Ascending aorta (tissue), 2 donors: Measurements from ENCODE around the gene EML4. TPM values are rescaled to one million over a fixed set of nuclear protein-coding genes. Genes with fewer than 3 reads are reported as not detected.

ENCODE experiments used
- DNase-seq, 2 donors: peaks; one replicate each; pipeline ENCODE4 v3.0.0-alpha.2; 2019; ENCODE audit warnings: low spot score in 2 of 2
- H3K27ac ChIP-seq, 2 donors: fragments of 200-600 bp; sonication (generic); one replicate each; pipeline ENCODE4 v1.5.1; 2016 to 2017; ENCODE audit warnings: mild to moderate bottlenecking in 1 of 2
- H3K27me3 ChIP-seq: fragments of 200-600 bp; sonication (generic); one replicate; pipeline ENCODE4 v1.5.1; 2017
- H3K36me3 ChIP-seq, 2 donors: fragments of 200-600 bp; sonication (generic); one replicate each; pipeline ENCODE4 v1.5.1; 2016
- H3K4me1 ChIP-seq, 2 donors: fragments of 200-600 bp; sonication (generic); one replicate each; pipeline ENCODE4 v1.5.1; 2016 to 2017; ENCODE audit warnings: mild to moderate bottlenecking in 1 of 2
- H3K4me3 ChIP-seq, 2 donors: fragments of 200-600 bp; sonication (generic); one replicate each; pipeline ENCODE4 v1.5.1; 2016 to 2017; ENCODE audit warnings: mild to moderate bottlenecking in 1 of 2
- H3K9me3 ChIP-seq, 2 donors: fragments of 200-600 bp; sonication (generic); one replicate each; pipeline ENCODE4 v1.5.1; 2016
- intact Hi-C: fragments of 100-400 bp; cut with DNase I; formaldehyde crosslinking; loops from one replicate; pipeline ENCODE4 v1.15.1; 2023
- total RNA-seq: library from RNA; depleted of rRNA; stranded (reverse); fragments of >200 nt; gene quantifications from one replicate; pipeline ENCODE4 v1.1.0, GENCODE V29; 2016
- TF ChIP-seq, protein P1 (sequence below), 3 experiments: fragments of 200-600 bp in 2 of 3; fragments of 450-650 bp in 1 of 3; sonication (generic) in 2 of 3; IDR thresholded peaks; one replicate each; pipeline ENCODE4 v1.5.1; 2016 to 2019; ENCODE audit warnings: antibody characterized with exemption in 3 of 3, mild to moderate bottlenecking in 1 of 3, moderate library complexity in 1 of 3

EML4 gene
- total RNA-seq, 1 donor from 2014 or later = 25.2 TPM

DNA sequence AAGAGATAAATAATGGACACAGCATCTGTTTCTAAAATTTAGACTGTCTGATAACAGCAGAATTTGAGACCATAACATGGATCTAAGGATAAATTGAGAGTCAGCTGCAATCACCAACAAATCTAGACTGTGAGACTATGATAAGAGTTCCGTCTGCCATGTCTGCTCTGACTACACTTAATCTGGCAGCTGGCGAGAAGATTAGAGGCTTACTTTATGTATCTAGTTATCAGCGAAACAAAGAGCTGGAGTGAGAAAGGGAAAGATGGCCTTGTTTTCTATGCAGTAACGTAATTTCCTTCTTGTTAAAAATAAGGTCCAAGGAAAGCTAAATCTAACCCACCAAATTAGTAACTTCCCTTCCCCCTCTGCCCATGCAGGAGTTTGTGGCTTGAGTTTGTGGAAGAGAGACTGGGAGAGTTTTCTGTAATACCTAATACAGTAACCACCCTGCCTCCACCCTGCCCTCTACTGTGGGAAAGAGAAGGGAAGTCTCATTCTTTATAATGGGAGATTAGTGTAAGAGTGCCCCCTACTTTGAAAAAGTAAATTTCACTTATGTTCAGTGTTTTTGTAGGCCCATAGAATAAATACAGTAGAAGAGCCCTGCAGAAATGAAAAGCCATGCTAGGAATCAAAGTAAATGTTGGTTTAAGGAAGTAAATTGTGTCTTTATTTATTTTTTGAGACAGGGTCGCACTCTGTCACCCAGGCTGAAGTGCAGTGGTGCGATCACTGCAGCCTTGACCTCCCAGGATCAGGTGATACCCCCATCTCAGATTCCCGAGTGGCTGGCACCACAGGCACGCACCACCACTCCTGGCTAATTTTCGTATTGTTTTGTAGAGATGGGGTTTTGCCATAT is 27.5 kb downstream of the EML4 start:
- H3K4me3 ChIP-seq = no peak overlapping the region
- no peaks in the 10 kb centered on the region for H3K27me3 ChIP-seq
- H3K4me1 ChIP-seq = peaks cover 0 to 15% of the 10 kb centered on the region in 2 donors
- no peak overlapping the region for H3K27ac ChIP-seq
- H3K36me3 ChIP-seq = no peaks in the 10 kb centered on the region
- intact Hi-C loops = no loop called here
- H3K9me3 ChIP-seq = no peaks in the 10 kb centered on the region
- DNase-seq = no peak
- TF ChIP-seq, protein P1, sequence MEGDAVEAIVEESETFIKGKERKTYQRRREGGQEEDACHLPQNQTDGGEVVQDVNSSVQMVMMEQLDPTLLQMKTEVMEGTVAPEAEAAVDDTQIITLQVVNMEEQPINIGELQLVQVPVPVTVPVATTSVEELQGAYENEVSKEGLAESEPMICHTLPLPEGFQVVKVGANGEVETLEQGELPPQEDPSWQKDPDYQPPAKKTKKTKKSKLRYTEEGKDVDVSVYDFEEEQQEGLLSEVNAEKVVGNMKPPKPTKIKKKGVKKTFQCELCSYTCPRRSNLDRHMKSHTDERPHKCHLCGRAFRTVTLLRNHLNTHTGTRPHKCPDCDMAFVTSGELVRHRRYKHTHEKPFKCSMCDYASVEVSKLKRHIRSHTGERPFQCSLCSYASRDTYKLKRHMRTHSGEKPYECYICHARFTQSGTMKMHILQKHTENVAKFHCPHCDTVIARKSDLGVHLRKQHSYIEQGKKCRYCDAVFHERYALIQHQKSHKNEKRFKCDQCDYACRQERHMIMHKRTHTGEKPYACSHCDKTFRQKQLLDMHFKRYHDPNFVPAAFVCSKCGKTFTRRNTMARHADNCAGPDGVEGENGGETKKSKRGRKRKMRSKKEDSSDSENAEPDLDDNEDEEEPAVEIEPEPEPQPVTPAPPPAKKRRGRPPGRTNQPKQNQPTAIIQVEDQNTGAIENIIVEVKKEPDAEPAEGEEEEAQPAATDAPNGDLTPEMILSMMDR (IDR thresholded peaks at IDR 0.05) = peak; percentile 30 to 53 (median 47)

DNA sequence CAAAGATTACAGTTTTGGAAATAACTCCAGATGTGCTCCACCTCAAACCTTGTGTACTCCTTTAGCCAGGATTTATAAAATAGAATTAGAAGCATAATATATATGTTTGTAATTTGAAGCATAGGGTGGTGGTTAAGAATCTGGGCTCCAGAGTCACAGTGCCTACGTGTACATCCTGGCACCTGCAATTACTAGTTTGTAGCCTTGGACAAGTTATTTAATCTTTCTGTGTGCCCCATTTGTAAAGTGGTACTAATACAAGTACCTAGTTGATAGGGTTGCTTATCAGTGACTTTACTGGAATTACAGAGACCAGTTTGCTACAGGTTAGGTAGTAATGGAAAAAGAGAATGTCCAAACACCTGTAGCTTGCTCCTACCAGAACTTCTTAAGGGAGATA is 28.6 kb downstream of the EML4 start:
- no peak for DNase-seq
- H3K27me3 ChIP-seq = no peaks in the 10 kb centered on the region
- intact Hi-C loops = no loop called here
- peaks cover 0 to 15% of the 10 kb centered on the region in 2 donors for H3K4me1 ChIP-seq
- H3K4me3 ChIP-seq = no peak overlapping the region
- H3K36me3 ChIP-seq = no peaks in the 10 kb centered on the region
- TF ChIP-seq, protein P1 (IDR thresholded peaks at IDR 0.05) = no peak
- H3K27ac ChIP-seq = no peak overlapping the region
- no peaks in the 10 kb centered on the region for H3K9me3 ChIP-seq

DNA sequence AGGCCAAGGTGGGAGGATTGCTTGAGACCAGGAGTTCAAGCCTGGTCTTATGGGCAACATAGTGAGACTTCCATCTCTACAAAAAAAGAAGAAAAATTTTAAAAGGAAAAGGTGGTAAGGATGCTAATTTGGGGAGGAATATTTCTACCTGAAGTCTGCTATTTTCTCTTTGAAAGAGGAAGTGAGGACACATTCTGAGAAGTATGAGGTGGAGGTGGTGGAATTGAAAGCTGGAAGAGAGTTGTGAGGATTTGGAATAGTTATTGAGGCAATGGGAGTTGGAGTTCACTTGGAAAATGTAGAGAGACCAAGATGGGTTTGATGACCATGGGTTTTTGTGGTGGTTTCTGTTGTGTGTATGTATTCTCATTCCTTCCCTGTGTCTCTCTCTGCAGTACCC is 29.3 kb downstream of the EML4 start:
- H3K9me3 ChIP-seq = no peaks in the 10 kb centered on the region
- no peak overlapping the region for H3K4me3 ChIP-seq
- intact Hi-C loops = no loop called here
- peaks cover 0 to 11% of the 10 kb centered on the region in 2 donors for H3K4me1 ChIP-seq
- no peak overlapping the region for H3K27ac ChIP-seq
- H3K27me3 ChIP-seq = no peaks in the 10 kb centered on the region
- TF ChIP-seq, protein P1 (IDR thresholded peaks at IDR 0.05) = no peak
- no peak for DNase-seq
- no peaks in the 10 kb centered on the region for H3K36me3 ChIP-seq

DNA sequence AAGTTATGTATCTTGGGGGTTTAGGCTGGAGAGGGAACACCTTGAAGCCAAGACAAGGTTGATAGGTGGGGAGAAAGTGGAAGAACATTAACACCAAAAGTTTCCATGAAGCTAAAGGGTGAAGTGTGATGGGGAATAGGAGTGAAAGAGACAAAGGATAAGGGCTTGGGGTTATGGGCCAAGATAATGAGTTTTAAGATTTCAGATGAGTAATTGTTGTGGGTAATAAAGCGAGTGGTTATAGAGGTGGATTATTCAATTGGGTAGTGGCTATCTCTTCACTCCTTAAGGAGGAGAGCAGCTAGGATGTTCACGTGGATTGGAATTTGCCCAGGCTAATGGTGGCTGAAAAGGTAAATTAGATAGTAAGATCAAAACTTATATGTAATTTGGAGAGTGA is 29.8 kb downstream of the EML4 start:
- Histone ChIP-seq H3K27ac (no peak overlapping the region), H3K36me3 (no peaks in the 10 kb centered on the region), H3K9me3 (no peaks in the 10 kb centered on the region), H3K4me1 (peaks cover 0 to 7% of the 10 kb centered on the region in 2 donors), H3K27me3 (no peaks in the 10 kb centered on the region), H3K4me3 (no peak overlapping the region)
- no peak for DNase-seq
- TF ChIP-seq, protein P1 (IDR thresholded peaks at IDR 0.05) = no peak
- intact Hi-C loops = no loop called here

DNA sequence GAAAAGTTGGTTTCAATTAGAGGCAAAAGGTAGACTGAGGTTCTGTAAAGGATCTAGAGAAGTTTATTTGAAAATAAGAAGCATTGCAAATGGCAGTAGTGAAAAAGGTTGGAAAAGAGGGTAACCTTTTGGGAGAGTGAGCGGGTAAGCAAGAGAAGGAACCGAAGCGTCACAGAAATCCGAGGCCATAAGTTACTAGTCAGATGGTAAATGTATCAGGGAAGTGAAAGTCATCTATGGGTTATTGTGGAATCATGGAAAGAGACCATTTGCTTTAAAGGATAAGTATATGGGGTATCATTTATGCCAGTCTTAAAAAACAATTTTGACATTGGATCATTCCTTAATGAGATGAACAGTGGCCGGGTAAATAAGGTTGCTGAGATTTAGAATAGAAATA is 30.5 kb downstream of the EML4 start:
- no peak overlapping the region for H3K4me3 ChIP-seq
- H3K9me3 ChIP-seq = no peaks in the 10 kb centered on the region
- H3K36me3 ChIP-seq = no peaks in the 10 kb centered on the region
- H3K27ac ChIP-seq = no peak overlapping the region
- no peak for DNase-seq
- H3K27me3 ChIP-seq = no peaks in the 10 kb centered on the region
- H3K4me1 ChIP-seq = peaks cover 0 to 7% of the 10 kb centered on the region in 2 donors
- TF ChIP-seq, protein P1 (IDR thresholded peaks at IDR 0.05) = no peak
- intact Hi-C loops = no loop called here
